ENCODE measurements around the gene KRT37.

The KRT37 gene

DNA sequence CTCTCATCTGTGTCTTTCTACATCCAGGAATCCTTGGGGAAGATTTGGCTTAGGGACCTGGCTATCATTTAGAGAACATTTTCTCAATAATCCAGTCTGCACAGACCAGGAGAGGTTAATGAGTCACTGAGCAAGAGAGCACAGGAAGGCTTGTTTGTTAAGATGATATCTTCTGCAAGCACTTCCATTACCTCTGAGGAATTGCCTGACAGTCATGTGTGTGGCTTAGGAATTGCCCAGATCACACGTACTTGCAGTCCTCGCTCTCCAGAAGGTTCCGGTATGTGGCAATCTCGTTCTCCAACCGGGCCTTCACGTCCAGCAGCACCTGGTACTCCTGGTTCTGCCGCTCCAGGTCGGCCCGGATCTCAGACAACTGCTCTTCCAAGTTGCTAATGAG, 3.3 kb downstream of the KRT37 start:
- no peak for ATAC-seq
- TF ChIP-seq PPARA (CRISPR knock-in tag; IDR thresholded peaks at IDR 0.05; ENCODE audit: borderline replicate concordance) (no peak), OSR1 (CRISPR knock-in tag; IDR thresholded peaks at IDR 0.05) (no peak), ZNF70 (CRISPR knock-in tag; IDR thresholded peaks at IDR 0.05) (no peak), PATZ1 (CRISPR knock-in tag; IDR thresholded peaks at IDR 0.05; ENCODE audit: borderline replicate concordance) (no peak)

DNA sequence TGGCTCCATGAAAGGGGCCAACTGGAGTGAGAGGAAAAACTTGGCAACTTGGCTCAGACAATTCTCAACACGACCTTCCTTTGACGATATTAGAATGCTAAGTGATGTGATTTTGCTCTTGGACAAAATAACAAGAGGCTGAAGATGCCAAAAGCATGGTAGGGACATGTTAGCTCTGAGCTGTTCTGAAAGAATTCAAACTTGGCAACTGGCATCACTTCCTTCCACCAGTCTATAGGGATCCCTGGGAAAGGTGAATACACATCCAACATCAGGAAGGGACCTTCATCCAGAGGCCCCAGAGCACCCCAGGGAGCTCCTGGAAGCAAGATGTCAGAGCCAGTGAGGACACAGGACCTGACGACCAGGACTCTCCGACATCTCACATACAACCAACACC, 4.3 kb downstream of the KRT37 start:
- no peak for ATAC-seq
- no peak for TF ChIP-seq ESRRG (CRISPR knock-in tag; IDR thresholded peaks at IDR 0.05)
- TF ChIP-seq PPARA (CRISPR knock-in tag; IDR thresholded peaks at IDR 0.05; ENCODE audit: borderline replicate concordance), result no peak
- no peak for TF ChIP-seq CSRNP3 (CRISPR knock-in tag; IDR thresholded peaks at IDR 0.05)
- no peak for TF ChIP-seq ZFP3 (CRISPR knock-in tag; IDR thresholded peaks at IDR 0.05)
- TF ChIP-seq, protein P1, sequence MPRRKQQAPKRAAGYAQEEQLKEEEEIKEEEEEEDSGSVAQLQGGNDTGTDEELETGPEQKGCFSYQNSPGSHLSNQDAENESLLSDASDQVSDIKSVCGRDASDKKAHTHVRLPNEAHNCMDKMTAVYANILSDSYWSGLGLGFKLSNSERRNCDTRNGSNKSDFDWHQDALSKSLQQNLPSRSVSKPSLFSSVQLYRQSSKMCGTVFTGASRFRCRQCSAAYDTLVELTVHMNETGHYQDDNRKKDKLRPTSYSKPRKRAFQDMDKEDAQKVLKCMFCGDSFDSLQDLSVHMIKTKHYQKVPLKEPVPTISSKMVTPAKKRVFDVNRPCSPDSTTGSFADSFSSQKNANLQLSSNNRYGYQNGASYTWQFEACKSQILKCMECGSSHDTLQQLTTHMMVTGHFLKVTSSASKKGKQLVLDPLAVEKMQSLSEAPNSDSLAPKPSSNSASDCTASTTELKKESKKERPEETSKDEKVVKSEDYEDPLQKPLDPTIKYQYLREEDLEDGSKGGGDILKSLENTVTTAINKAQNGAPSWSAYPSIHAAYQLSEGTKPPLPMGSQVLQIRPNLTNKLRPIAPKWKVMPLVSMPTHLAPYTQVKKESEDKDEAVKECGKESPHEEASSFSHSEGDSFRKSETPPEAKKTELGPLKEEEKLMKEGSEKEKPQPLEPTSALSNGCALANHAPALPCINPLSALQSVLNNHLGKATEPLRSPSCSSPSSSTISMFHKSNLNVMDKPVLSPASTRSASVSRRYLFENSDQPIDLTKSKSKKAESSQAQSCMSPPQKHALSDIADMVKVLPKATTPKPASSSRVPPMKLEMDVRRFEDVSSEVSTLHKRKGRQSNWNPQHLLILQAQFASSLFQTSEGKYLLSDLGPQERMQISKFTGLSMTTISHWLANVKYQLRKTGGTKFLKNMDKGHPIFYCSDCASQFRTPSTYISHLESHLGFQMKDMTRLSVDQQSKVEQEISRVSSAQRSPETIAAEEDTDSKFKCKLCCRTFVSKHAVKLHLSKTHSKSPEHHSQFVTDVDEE (CRISPR knock-in tag; IDR thresholded peaks at IDR 0.05), result no peak
- no peak for TF ChIP-seq CSDC2 (CRISPR knock-in tag; IDR thresholded peaks at IDR 0.05)
- no peak for TF ChIP-seq TOX (CRISPR knock-in tag; IDR thresholded peaks at IDR 0.05; ENCODE audit: borderline replicate concordance)
- no peak for TF ChIP-seq OSR1 (CRISPR knock-in tag; IDR thresholded peaks at IDR 0.05)
- TF ChIP-seq, protein P2, sequence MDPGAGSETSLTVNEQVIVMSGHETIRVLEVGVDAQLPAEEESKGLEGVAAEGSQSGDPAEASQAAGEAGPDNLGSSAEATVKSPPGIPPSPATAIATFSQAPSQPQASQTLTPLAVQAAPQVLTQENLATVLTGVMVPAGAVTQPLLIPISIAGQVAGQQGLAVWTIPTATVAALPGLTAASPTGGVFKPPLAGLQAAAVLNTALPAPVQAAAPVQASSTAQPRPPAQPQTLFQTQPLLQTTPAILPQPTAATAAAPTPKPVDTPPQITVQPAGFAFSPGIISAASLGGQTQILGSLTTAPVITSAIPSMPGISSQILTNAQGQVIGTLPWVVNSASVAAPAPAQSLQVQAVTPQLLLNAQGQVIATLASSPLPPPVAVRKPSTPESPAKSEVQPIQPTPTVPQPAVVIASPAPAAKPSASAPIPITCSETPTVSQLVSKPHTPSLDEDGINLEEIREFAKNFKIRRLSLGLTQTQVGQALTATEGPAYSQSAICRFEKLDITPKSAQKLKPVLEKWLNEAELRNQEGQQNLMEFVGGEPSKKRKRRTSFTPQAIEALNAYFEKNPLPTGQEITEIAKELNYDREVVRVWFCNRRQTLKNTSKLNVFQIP (CRISPR knock-in tag; IDR thresholded peaks at IDR 0.05; ENCODE audit: borderline replicate concordance, low read depth), result no peak
- TF ChIP-seq ZC3H10 (CRISPR knock-in tag; IDR thresholded peaks at IDR 0.05), result no peak
- TF ChIP-seq TCF4 (CRISPR knock-in tag; IDR thresholded peaks at IDR 0.05; ENCODE audit: borderline replicate concordance), result no peak
- no peak for TF ChIP-seq ISL1 (CRISPR knock-in tag; IDR thresholded peaks at IDR 0.05)
- TF ChIP-seq SNAI2 (CRISPR knock-in tag; IDR thresholded peaks at IDR 0.05), result no peak
- TF ChIP-seq RARB (CRISPR knock-in tag; IDR thresholded peaks at IDR 0.05), result no peak
- TF ChIP-seq ZFP30 (CRISPR knock-in tag; IDR thresholded peaks at IDR 0.05), result no peak

- TF ChIP-seq SNAI2 (CRISPR knock-in tag; IDR thresholded peaks at IDR 0.05), result no peak
- no peak for TF ChIP-seq PPARA (CRISPR knock-in tag; IDR thresholded peaks at IDR 0.05; ENCODE audit: borderline replicate concordance)
- TF ChIP-seq TOX (CRISPR knock-in tag; IDR thresholded peaks at IDR 0.05; ENCODE audit: borderline replicate concordance), result no peak
- no peak for TF ChIP-seq ARNTL (CRISPR knock-in tag; IDR thresholded peaks at IDR 0.05; ENCODE audit: borderline replicate concordance, low read depth)
- no peak for TF ChIP-seq ZNF565 (CRISPR knock-in tag; conservative IDR thresholded peaks at IDR 0.05; ENCODE audit: low read depth)
- TF ChIP-seq ZNF8 (CRISPR knock-in tag; IDR thresholded peaks at IDR 0.05), result no peak
- TF ChIP-seq CSRNP3 (CRISPR knock-in tag; IDR thresholded peaks at IDR 0.05), result no peak
- no peak for TF ChIP-seq PATZ1 (CRISPR knock-in tag; IDR thresholded peaks at IDR 0.05; ENCODE audit: borderline replicate concordance)
- no peak for TF ChIP-seq ZFP3 (CRISPR knock-in tag; IDR thresholded peaks at IDR 0.05)
- TF ChIP-seq GLIS3 (CRISPR knock-in tag; IDR thresholded peaks at IDR 0.05), result no peak
- TF ChIP-seq, protein P1 (CRISPR knock-in tag; IDR thresholded peaks at IDR 0.05), result no peak
- no peak for TF ChIP-seq ISL1 (CRISPR knock-in tag; IDR thresholded peaks at IDR 0.05)
- TF ChIP-seq CSDC2 (CRISPR knock-in tag; IDR thresholded peaks at IDR 0.05), result no peak
- no peak for ATAC-seq
Measured at GRCh38 chr17:41419716-41420115, 4.7 kb downstream of the KRT37 start.
